ENCODE results near the gene ATP9A. TPM values are rescaled to one million over a fixed set of nuclear protein-coding genes. Genes with fewer than 3 reads are reported as not detected.
"Not testable (repeated sequence)": the region's sequence is repeated elsewhere in the genome, so short reads cannot be mapped to it uniquely, and the experiment has no call there.

ATP9A gene
- total RNA-seq, 2 experiments from 2014 or later: 0.11 to 0.19 TPM

- POLR2A ChIA-PET: no interaction called here
- H3K27me3 Mint-ChIP-seq: peaks cover 18% of the 10 kb centered on the region
- no peak for ATAC-seq (ENCODE audit: poor library complexity)
- no peaks in the 10 kb centered on the region for H3K4me1 Mint-ChIP-seq (ENCODE audit: low read depth)
- intact Hi-C loops (cut with DNase I, micrococcal nuclease): no loop called here
- TF ChIP-seq CTCF (IDR thresholded peaks at IDR 0.05): no peak
- Histone ChIP-seq H3K36me3 (ENCODE audit: insufficient read depth, low read length) (no peaks in the 10 kb centered on the region), H3K9me3 (ENCODE audit: control insufficient read depth in 1 of 2, insufficient read depth in 1 of 2, low read length in 2 of 2) (peaks cover 0 to 5% of the 10 kb centered on the region in 2 experiments), H3K4me1 (ENCODE audit: insufficient read depth, low read length) (no peaks in the 10 kb centered on the region), H3K27ac (ENCODE audit: low read depth in 1 of 2, low read length in 2 of 2) (no peak overlapping the region), H3K27me3 (ENCODE audit: control insufficient read depth in 1 of 2, insufficient read depth in 2 of 2, low read length in 2 of 2) (no peaks in the 10 kb centered on the region), H3K4me3 (ENCODE audit: low read length) (no peak overlapping the region)
- no peak for DNase-seq
- no peaks in the 10 kb centered on the region for H3K36me3 Mint-ChIP-seq (ENCODE audit: low read depth)
- no peaks in the 10 kb centered on the region for H3K9me3 Mint-ChIP-seq
- no peak overlapping the region for H3K27ac Mint-ChIP-seq
- CTCF ChIA-PET: no interaction called here
- no peak overlapping the region for H3K4me3 Mint-ChIP-seq
Observed at GRCh38 chr20:51789434-51789833, 21.2 kb upstream of the ATP9A start.

- H3K27ac Mint-ChIP-seq: no peak overlapping the region
- DNase-seq (no peak), ATAC-seq (ENCODE audit: poor library complexity) (no peak)
- no peaks in the 10 kb centered on the region for H3K4me1 Mint-ChIP-seq (ENCODE audit: low read depth)
- H3K27me3 Mint-ChIP-seq: peaks cover 14% of the 10 kb centered on the region
- CTCF ChIA-PET: no interaction called here
- H3K4me3 ChIP-seq (ENCODE audit: low read length): no peak overlapping the region
- no peaks in the 10 kb centered on the region for H3K36me3 Mint-ChIP-seq (ENCODE audit: low read depth)
- no peaks in the 10 kb centered on the region for H3K36me3 ChIP-seq (ENCODE audit: insufficient read depth, low read length)
- intact Hi-C loops (cut with DNase I, micrococcal nuclease): no loop called here
- H3K9me3 ChIP-seq (ENCODE audit: control insufficient read depth in 1 of 2, insufficient read depth in 1 of 2, low read length in 2 of 2): peaks cover 0 to 5% of the 10 kb centered on the region in 2 experiments
- no peaks in the 10 kb centered on the region for H3K4me1 ChIP-seq (ENCODE audit: insufficient read depth, low read length)
- H3K9me3 Mint-ChIP-seq: no peaks in the 10 kb centered on the region
- TF ChIP-seq CTCF (IDR thresholded peaks at IDR 0.05): no peak
- POLR2A ChIA-PET: no interaction called here
- H3K27me3 ChIP-seq (ENCODE audit: control insufficient read depth in 1 of 2, insufficient read depth in 2 of 2, low read length in 2 of 2): no peaks in the 10 kb centered on the region
- H3K4me3 Mint-ChIP-seq: no peak overlapping the region
- no peak overlapping the region for H3K27ac ChIP-seq (ENCODE audit: low read depth in 1 of 2, low read length in 2 of 2)
Observed at GRCh38 chr20:51788822-51789221, 20.6 kb upstream of the ATP9A start.

DNA sequence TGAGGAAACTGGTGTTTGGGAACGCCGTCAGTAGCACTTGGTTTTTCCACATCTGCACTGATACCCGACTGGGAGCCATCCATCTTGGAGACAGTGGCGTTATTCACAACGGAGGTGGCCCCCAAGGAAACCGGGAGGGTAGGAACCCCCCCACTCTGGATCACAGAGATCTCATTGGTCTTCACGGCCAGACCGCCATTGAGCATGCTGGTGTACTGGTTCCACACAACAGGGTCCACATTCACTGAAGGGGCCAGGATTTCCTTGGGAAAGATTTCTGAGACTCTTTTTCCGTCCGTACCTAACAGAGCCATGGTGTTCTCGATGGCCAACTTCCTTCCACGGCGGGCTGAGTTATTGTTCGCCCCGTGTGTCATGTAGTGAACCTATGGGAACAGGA lies 16.1 kb upstream of the ATP9A start:
- CTCF ChIA-PET: no interaction called here
- Histone ChIP-seq H3K4me1 (ENCODE audit: insufficient read depth, low read length) (no peaks in the 10 kb centered on the region), H3K27ac (ENCODE audit: low read depth in 1 of 2, low read length in 2 of 2) (no peak overlapping the region), H3K27me3 (ENCODE audit: control insufficient read depth in 1 of 2, insufficient read depth in 2 of 2, low read length in 2 of 2) (no peaks in the 10 kb centered on the region), H3K4me3 (ENCODE audit: low read length) (no peak overlapping the region), H3K9me3 (ENCODE audit: control insufficient read depth in 1 of 2, insufficient read depth in 1 of 2, low read length in 2 of 2) (no peaks in the 10 kb centered on the region), H3K36me3 (ENCODE audit: insufficient read depth, low read length) (no peaks in the 10 kb centered on the region)
- no peak overlapping the region for H3K4me3 Mint-ChIP-seq
- H3K9me3 Mint-ChIP-seq: no peaks in the 10 kb centered on the region
- peaks cover 5% of the 10 kb centered on the region for H3K27me3 Mint-ChIP-seq
- no peaks in the 10 kb centered on the region for H3K4me1 Mint-ChIP-seq (ENCODE audit: low read depth)
- no peak for DNase-seq
- no peak for TF ChIP-seq CTCF (IDR thresholded peaks at IDR 0.05)
- POLR2A ChIA-PET: no interaction called here
- H3K27ac Mint-ChIP-seq: no peak overlapping the region
- no peaks in the 10 kb centered on the region for H3K36me3 Mint-ChIP-seq (ENCODE audit: low read depth)
- intact Hi-C loops (cut with DNase I, micrococcal nuclease): no loop called here
- no peak for ATAC-seq (ENCODE audit: poor library complexity)

DNA sequence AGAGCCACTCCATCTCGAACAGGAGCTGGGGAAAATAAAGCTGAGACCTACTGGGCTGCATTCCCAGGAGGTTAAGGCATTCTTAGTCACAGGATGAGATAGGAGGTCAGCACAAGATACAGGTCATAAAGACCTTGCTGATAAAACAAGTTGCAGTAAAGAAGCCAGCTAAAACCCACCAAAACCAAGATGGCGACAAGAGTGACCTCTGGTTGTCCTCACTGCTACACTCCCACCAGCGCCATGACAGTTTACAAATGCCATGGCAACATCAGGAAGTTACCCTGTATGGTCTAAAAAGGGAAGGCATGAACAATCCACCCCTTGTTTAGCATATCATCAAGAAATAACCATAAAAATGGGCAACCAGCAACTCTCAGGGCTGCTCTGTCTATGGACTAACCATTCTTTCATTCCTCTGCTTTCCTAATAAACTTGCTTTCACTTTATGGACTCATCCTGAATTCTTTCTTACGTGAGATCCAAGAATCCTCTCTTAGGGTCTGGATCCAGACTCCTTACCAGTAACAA lies 10.1 kb upstream of the ATP9A start:
- ATAC-seq (ENCODE audit: poor library complexity); H3K9me3 ChIP-seq (ENCODE audit: control insufficient read depth in 1 of 2, insufficient read depth in 1 of 2, low read length in 2 of 2); DNase-seq; H3K27me3 ChIP-seq (ENCODE audit: control insufficient read depth in 1 of 2, insufficient read depth in 2 of 2, low read length in 2 of 2); H3K4me3 Mint-ChIP-seq; POLR2A ChIA-PET; H3K27me3 Mint-ChIP-seq; H3K4me1 ChIP-seq (ENCODE audit: insufficient read depth, low read length); H3K27ac ChIP-seq (ENCODE audit: low read depth in 1 of 2, low read length in 2 of 2); CTCF ChIA-PET; H3K4me1 Mint-ChIP-seq (ENCODE audit: low read depth); H3K36me3 ChIP-seq (ENCODE audit: insufficient read depth, low read length); intact Hi-C loops (cut with DNase I, micrococcal nuclease); H3K36me3 Mint-ChIP-seq (ENCODE audit: low read depth); H3K4me3 ChIP-seq (ENCODE audit: low read length); H3K9me3 Mint-ChIP-seq; H3K27ac Mint-ChIP-seq: not testable (repeated sequence)

Data from CD4-positive, alpha-beta T cell (primary cell).